GM19025 (cell line): ENCODE results near the gene PLA2G4E.
A peak's percentile ranks its signal among the peaks of the same experiment; 100 is the strongest.

Experiments
- ATAC-seq: cut with Tn5 transposase; IDR thresholded peaks from one replicate; pipeline ENCODE4 v1.9.1; 2021; ENCODE audit warnings: mild to moderate bottlenecking, low read depth, moderate library complexity; ENCODE audit not compliant: unreplicated experiment

Gene PLA2G4E

DNA sequence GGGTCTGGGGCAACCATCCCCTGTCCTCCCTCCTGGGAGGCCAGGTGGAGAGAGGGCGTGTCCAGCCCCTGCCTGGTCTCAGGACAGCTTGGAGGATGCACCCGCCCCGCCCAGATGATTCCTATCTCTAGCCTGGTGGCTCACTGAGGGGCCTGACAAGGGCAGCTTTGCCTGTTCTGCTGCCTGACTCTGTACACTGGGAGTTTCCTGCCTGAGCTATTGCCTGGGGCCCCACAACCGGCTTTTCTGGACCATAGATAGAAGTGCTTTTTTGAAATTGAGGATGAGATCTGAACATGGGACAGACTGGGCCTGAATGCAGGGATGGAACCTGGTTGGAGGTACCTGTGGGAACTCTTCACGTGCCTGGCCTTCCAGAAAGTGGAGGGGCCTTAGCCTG lies 751 bp upstream of the PLA2G4E start:
- no peak for ATAC-seq

DNA sequence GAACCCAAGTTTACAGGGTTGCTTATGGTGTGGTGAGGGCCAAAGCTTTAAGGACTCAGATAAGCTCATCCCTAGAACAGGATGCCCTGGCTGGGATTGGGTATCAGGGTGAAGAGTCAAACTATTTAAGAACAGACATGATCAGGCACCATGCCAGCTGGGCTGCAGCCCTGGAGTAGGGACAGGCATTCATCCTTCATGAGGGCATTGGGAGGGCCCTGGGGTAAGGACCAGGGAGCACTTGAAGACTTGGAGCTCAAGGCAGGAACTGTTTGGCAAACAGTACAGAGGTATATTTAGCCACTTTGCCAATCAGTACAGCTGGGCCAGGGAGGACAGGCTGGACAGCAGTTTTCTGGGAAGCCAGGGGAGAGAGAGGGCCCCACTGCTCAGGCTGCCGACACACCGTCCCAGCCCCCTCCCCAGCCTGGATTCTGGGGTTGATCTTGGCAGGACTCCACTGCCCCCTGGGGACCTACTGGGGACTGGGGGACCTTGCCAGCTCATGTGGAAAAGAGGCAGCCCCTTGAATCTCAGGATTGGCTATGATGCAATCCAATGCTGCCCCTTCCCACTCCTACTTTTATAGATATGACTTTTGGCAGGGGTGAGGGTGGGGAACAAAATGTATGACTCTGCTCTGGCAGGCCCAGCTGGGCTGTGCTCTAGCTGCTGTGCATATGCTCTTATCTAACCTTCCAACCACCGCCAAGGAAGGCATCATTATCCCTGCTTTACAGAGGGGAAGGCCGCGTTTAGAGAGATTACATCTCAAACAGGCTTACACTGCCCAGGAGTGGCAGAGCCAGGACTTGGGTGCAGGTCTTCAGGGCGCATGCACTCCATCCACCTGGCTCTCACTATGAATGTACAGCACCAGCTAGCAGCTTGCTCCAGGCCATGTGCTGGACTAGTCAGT lies 2.3 kb downstream of the PLA2G4E start:
- ATAC-seq = no peak

DNA sequence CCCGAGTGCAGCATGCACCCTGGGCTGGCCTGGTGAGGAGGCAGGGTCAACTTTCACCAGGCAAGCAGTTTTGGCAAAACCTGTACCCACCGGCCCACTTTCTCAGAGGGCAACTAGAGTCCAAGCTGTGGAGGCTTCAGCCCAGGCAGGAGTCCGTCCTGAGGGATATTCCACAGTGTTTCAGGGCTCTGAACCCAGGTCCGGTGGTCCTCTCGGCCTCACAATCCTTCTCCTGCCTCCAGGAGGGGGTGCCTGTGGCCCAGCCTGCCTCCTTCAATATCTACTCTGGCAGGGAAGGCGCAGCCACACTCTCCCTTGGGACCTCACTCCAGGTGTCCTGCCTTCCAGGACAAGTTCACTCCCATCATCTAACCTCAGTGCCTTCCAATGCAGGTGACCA lies 3.9 kb downstream of the PLA2G4E start:
- ATAC-seq = no peak

DNA sequence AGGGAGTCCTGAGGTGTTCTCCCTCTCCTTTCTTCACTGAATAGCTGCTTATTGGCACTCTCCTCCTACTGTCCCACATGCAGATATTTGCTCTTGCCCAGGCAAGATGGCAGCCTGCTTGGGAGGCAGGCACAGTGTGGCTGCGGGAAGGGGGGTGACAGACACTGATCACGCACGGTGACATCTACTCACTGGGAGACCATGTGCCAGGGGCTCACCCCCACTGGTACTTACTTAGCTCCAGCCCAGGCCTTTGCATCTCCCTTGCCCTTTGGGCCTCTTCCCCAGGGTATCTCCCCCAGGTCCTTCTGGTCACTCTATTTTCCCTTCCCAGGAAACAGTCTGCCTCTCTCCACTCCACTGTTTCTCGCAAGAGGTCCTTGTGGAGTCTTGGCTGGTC lies 6.4 kb downstream of the PLA2G4E start:
- no peak for ATAC-seq

DNA sequence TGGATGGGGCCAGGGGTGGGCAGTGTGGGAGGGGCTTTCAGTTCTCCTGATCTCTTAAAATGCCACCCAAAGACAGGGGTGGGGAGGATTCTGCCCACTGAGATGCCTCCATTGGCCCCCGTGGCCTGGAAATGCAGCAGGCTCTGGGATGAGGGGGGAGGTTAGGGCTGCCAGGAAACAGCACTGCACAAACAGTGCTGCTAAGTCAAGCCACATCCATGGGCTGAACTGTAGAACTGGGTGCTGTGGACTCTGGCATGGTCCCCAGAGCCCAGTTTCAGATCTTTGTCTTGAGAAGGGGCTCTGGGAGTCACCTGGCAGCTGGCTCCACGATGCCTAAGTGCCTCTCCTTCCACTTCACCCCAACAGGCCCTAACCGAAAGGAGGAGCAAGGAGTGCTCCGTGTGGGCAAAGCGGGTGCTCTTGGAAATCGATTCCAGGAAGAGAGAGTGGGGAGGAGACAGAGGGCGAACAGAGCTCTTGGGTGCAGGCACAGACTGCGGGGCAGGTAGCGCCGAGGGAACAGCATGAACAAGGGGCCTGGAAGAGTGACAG lies 7.8 kb downstream of the PLA2G4E start:
- ATAC-seq = no peak

DNA sequence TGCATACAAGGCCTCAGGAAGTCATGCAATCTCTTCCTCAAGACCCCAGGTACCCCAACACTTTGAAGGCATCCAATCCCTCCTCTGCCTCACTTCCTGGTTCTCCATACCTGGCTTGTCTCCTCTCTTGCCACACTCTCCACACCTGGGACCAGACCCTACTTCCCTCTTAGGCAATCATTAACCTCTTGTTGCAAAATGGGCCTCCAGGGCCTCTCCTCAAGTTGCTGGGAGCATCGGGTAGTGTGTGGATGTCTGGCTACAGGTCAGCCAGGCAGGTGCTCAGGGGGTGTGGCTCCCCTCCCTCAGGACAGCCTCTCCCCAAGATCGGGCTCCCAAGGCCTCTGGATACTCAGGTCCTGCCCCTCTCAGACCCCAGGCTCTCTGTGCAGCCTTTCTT lies 8.6 kb downstream of the PLA2G4E start:
- ATAC-seq = no peak

DNA sequence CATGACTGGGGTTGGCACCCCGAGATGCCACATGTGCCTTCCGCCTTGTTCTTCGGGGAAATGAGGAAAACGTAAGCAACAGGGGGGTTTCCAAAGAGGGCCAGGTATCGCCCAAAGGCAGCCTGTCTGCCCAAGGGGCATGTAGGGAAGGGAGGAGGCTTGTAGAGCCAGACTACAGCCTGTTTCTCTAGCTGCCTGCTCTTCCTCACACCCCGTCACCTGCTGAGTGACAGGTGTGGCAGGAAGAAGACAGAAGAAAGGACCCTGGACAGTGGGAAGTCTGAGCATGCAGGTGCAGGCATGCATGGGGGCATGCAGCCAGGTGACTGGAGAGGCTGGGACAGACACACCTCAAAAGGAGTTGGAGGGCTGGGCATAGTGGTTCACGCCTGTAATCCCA lies 9.8 kb downstream of the PLA2G4E start:
- no peak for ATAC-seq

DNA sequence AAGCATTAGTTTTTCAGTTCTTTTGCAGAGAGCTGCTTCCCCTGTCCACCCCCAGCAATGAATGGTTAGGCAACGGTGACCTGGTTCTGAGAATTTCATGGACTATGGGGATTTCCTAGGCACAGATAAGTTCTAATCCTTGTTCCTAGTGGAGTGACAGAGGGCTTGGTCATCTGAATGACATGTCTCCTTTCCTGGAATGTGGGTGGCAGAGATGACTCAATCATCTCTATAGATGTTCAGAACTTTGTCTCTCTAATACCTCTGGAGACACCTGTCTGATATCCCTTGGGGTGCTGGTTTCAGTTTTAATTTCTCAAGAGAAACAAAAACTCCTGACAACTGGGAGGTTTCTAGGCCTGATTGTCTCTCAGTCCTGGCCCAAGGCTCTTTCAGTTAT lies 10.4 kb downstream of the PLA2G4E start:
- peak; percentile 63 for ATAC-seq

DNA sequence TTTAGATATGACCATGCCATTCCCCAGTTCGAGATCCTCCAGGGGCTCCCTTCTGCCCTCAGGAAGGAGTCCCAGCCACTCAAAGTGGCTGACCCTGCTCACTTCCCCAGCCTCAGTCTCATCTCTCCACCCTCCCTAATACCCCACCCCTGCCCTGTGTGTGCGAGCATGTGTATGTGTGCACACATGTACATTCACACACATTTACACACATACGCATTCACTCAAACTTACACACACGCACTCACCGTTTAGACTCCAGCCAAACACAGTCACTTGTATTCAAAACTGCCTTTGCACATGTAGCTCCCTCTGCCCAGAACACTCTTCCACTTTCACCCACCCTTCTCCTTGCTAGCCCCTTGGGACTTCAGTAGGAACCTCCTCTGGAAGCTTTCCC lies 11.4 kb downstream of the PLA2G4E start:
- no peak for ATAC-seq

DNA sequence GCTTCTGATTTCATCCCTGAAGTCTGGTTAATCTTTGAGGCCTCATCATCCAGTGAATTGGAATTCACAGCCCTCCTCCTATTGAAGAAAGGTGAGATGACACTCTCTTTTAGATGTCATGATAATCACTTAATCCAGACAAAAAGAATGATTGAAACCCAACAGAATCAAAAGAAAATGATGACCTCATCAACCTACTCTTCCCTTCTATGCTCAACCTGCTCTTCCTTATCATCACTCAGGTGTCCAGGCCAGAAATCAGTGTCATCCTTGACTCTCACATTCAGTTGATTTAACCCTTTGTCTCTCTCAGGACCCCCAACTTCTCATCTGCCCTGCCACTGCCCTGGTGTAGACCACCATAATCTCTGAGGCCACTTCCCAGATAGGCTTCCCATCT lies 11.8 kb downstream of the PLA2G4E start:
- ATAC-seq = no peak

DNA sequence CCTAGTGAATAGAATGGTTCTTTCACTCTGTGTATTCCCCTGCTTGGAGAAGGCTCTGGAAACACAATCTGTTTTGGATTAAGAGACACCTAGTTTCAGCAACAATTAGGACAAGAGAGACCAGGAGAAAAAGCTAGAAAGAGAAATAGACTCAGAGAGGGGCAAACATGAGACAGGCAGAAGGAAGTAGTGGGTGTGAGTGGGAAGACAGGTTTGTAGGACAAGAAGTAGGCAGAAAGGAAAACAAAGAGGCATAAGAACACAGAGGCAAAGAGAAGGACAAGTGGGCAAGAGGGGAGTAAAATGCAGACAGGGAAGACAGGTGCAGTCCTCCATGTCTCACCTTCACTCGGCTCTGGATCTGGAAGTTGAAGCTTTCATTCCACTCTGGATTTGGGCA lies 13.5 kb downstream of the PLA2G4E start:
- no peak for ATAC-seq

DNA sequence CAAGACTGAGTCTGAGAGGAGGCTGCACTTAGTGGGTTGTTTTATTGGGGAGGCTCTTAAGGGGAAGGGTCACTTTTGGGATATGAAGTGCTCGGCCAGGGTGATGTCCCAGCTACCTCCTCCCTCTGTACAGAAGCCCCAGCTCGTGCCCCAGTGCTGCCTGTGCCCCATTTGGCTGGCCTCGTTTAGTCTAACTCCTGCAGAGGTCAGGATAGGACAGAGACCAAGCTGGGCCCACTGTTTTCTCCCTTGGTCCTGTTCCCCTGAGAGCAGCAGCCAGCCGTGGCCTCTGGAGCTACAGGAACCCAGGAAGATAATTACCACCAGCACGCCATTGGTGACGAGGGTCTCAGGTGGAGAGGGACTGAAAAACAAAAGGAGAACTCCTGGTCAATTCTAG lies 18.5 kb downstream of the PLA2G4E start:
- ATAC-seq = no peak

DNA sequence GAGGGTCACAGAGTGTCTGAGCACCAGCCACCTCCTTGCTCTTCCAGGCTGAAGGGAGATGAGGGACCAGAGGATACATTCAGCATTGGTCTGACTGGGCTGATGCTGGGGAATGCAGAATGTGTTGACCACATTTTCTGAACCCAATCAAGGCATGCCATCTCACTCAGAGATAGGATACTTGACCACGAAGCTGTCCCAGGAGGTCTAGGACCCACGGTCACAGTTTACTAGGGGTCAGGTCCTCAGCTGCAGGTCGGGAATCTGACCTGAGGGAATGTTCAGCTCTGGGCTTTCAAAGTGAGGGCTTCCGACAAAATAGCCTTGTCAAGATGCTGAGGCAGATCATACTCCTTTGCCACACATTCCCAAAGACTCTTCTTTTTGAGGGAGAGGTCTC lies 19.6 kb downstream of the PLA2G4E start:
- no peak for ATAC-seq

DNA sequence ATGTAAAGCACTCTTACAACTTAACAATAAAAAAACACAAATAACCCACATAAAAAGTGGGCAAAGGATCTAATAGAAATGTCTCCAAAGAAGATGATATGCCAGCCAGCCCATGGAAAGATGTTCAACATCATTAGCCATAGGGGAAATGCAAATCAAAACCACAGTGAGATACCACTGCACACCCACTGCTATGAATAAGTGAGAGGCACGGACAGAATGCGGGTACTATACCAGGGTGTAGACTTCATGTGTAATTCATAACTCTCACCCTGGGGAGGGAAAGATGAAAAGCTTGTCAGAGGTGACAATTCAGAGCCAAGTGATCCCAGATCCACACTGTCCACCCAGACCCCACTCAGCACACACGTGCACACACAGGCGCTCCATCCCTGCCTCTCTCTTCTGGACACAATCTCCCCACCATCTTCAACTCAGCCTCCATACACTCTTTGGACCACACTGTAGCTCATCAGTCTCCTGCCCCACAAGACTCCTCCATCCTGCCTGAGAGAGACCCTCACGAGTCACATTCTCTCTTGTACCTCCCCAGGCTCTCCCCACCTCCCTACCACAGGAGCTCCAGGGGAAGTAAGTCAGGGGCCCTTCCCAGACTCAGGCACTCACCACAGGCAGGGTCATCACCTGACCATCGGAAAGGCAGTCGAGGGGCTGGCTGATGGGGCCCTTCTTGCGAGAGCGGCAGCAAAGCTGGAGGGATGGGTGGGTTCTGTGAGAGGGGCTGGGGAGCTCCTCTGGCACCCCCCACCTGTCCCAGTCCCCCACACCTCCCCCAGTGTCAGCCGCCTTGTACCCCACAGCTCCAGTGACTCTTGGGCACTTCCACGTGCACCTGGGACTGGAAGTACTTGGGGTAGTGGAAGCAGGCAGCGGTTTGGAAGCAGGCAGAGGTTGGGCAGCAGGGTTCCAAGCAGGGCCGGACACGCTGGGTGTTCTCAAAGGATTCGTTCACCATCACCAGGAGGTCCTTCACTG lies 21.3 kb downstream of the PLA2G4E start:
- ATAC-seq = no peak

DNA sequence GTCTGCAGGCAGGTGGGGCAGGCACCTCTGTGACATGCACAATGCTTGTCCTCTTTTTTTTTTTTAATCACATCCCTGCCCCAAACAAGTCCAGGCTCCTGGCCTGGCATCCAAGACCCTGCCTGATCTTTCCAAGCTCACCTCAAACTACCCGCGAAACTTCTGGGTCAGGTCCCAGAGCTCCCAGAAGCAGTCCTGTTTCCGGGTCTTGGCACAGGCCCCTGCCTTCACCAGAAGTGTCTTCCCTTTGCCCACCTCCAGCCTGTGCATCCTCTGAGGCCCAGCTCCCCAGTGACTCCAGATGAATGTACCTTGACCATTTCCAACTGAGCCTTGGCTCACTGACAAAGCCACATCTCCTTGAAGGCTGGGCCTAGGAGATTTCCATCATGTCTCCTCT lies 23.0 kb downstream of the PLA2G4E start:
- no peak for ATAC-seq

DNA sequence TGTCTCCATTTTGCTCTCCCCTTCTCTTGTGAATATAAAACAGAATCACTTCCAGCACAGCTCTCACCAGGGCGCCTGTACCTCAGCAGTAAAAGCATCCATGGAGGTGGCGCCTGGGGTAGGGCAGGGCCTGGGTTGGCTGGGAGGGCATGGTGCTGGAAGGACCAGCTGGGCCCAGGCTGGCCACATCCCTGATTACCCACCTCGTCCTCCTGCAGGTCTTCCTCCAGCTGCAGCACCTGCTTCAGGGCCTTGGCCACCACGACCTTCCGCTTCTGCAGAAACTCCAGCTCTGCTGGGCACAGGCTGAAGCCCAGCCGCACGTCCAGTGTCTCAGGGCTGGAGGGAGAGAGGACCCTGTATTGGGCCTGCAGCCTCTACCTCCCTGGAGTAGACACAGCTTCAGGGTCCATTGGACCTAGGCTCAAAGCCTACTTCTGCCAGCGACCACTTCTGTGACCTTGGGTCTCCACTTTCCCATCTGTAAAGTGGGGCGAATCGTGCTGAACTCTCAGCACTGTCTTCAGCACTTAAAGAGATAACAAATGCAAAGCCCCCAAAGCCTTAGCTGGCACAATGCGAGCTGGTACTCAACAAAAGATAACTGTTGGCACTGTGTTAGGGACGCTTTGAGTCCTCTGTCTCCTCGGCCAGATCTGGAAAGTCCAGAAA lies 23.8 kb downstream of the PLA2G4E start:
- no peak for ATAC-seq

DNA sequence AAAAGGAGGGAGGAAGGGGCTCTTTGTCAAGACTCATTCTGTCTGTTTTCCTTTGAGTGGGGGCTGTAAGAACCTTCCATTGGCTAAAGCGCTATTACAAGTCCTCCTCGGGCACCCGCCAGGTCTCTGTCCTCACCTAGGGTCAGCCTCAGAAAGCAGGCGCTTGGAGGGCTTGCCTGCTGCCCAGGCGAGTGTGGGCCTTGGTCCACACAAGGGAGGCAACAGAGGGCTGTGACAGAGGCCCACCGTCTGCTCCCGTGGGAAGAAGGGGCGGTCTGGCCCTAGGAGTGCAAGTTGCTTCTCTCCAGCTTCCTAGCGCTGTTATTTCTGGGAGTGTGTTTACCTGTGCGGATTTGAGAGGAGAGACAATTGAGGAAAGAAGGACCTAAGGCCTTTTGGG lies 24.5 kb downstream of the PLA2G4E start:
- ATAC-seq = no peak

DNA sequence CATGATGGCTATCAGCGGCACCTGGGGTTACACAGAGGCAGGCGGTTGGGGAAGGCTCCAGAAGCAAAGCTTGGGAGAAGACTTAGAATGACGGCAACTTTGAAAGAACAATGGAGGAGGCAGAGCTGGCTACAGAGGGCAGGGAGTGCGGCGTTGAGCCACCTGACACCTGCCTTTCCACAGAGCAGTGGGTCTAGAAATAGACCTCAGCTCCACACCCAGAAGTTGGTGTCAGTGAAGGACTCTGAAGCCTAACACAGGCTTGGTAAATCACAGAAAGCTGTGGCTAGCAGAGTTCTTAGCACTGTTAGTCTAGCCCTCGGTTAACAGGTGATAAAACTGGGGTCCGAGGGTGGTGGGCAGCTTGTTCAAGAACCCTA lies 25.4 kb downstream of the PLA2G4E start:
- ATAC-seq = no peak

DNA sequence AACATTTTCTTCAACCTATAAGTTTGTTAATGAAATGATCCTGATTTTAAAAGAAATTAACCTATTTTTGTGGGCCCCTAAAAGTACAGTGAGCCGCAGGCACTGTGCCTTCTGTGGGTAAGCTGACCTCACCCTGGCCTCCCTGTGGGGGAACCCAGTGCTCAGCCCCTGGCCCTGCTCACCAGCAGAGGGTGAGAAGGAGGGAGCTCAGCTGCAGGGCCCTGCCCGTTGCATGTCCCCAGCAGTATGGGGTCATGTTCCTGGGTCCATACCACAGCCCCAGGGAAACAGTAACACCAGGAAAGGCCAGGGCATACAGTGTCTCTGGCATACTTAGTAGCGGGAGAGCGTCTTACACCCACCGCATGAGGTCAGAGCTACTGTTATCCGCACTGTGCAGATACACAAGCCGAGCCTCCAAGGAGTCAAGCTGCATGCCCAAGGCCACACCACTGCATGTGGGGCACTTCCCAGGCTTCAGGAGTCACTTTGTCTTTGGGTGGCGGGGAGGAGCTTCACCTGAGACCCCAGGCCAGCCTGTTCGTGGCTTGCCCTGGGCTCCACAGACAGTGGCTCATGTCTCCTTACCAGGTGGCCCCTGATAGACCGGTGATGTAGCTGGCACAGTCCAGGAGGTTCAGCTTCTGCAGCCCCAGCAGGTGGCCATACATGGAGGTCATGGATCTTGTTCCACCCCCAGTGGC lies 25.9 kb downstream of the PLA2G4E start:
- ATAC-seq = no peak

DNA sequence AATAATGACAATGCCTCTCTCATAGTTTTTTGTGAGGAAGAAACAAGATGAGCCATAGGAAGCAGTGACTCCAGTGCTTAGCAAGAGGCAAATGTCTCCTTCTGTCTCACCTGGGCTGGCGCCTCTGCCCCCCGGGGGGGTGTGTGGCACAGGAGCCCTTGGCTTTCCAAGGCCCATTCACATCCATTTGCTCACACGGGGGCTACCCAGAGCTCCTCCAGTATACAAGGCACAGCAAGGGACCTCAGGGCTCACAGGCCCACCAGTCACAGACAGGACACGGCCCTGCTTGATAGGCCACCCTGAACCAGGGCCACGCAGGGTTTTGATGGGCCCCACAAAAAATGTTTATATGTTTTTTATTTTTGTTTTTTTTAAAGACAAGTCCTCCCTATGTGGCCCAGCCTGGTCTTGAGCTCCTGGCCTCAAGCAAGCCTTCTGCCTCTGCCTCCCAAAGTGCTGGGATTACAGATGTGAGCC lies 26.6 kb downstream of the PLA2G4E start:
- no peak for ATAC-seq
